GM23338 (cell line): ENCODE data around the gene ZBTB7C. TPM values are rescaled to one million over a fixed set of nuclear protein-coding genes. Genes with fewer than 3 reads are reported as not detected.

Experiments
- ATAC-seq: fragments of 200-7000 bp; cut with Tn5 transposase; 3 replicates; pipeline ENCODE4 v1.9.1; 2020
- DNase-seq: peaks from one replicate; pipeline ENCODE4 v3.0.0-alpha.2; 2015; ENCODE audit warnings: low spot score
- H2AFZ ChIP-seq: fragments of 200-600 bp; sonication (generic); 2 replicates; pipeline ENCODE4 v1.8.0; 2016; ENCODE audit warnings: antibody characterized with exemption, mild to moderate bottlenecking, moderate library complexity
- H3F3A ChIP-seq: fragments of 200-600 bp; sonication (generic); replicated peaks from 2 replicates; pipeline ENCODE4 v1.8.0; 2017; ENCODE audit warnings: antibody characterized with exemption, mixed run types, low read depth
- H3K27ac ChIP-seq: fragments of 200-600 bp; sonication (generic); 2 replicates; pipeline ENCODE4 v1.6.1; 2016; ENCODE audit warnings: low read depth
- H3K27me3 ChIP-seq: fragments of 200-600 bp; sonication (generic); 2 replicates; pipeline ENCODE4 v1.8.0; 2016; ENCODE audit warnings: mild to moderate bottlenecking, mixed run types, moderate library complexity; ENCODE audit not compliant: insufficient read depth
- H3K36me3 ChIP-seq: fragments of 200-600 bp; sonication (generic); 2 replicates; pipeline ENCODE4 v1.8.0; 2016; ENCODE audit warnings: mild to moderate bottlenecking; ENCODE audit not compliant: insufficient read depth
- H3K4me1 ChIP-seq: fragments of 200-600 bp; sonication (generic); 2 replicates; pipeline ENCODE4 v1.8.0; 2016; ENCODE audit warnings: mild to moderate bottlenecking, moderate library complexity; ENCODE audit not compliant: insufficient read depth
- H3K4me2 ChIP-seq: fragments of 200-600 bp; sonication (generic); 2 replicates; pipeline ENCODE4 v1.7.1; 2017; ENCODE audit warnings: mixed run types
- H3K4me3 ChIP-seq: fragments of 200-600 bp; sonication (generic); 2 replicates; pipeline ENCODE4 v1.6.1; 2016; ENCODE audit warnings: mixed run types
- H3K79me2 ChIP-seq: fragments of 200-600 bp; sonication (generic); replicated peaks from 2 replicates; pipeline ENCODE4 v1.8.0; 2017; ENCODE audit warnings: mild to moderate bottlenecking; ENCODE audit not compliant: insufficient read depth
- H3K9me2 ChIP-seq: fragments of 200-600 bp; sonication (generic); 2 replicates; pipeline ENCODE4 v1.8.0; 2017; ENCODE audit not compliant: insufficient read depth
- H4K20me1 ChIP-seq: fragments of 200-600 bp; sonication (generic); replicated peaks from 2 replicates; pipeline ENCODE4 v1.8.0; 2017; ENCODE audit warnings: mild to moderate bottlenecking; ENCODE audit not compliant: insufficient read depth
- H3K27ac Mint-ChIP-seq: 2 replicates; pipeline ENCODE4 v1.8.0; 2020; ENCODE audit warnings: inconsistent platforms, mild to moderate bottlenecking, moderate library complexity, mixed read lengths
- H3K27me3 Mint-ChIP-seq: 3 replicates; pipeline ENCODE4 v1.8.0; 2022; ENCODE audit warnings: low read depth, mild to moderate bottlenecking, moderate library complexity, mixed read lengths, inconsistent platforms; ENCODE audit not compliant: insufficient read depth, poor library complexity
- H3K36me3 Mint-ChIP-seq: 3 replicates; pipeline ENCODE4 v1.8.0; 2021; ENCODE audit warnings: low read depth, mild to moderate bottlenecking, inconsistent platforms, moderate library complexity, mixed read lengths
- H3K4me1 Mint-ChIP-seq: 3 replicates; pipeline ENCODE4 v1.8.0; 2020; ENCODE audit warnings: mild to moderate bottlenecking, inconsistent platforms, mixed read lengths
- H3K4me3 Mint-ChIP-seq: 3 replicates; pipeline ENCODE4 v1.8.0; 2021; ENCODE audit warnings: moderate library complexity, mild to moderate bottlenecking, inconsistent platforms, mixed read lengths
- H3K9me3 Mint-ChIP-seq: 3 replicates; pipeline ENCODE4 v1.8.0; 2020; ENCODE audit warnings: moderate library complexity, mild to moderate bottlenecking, inconsistent platforms, mixed read lengths
- CTCF ChIP-seq, 2 experiments: fragments of 200-600 bp in 1 of 2; sonication (generic) in 1 of 2; conservative IDR thresholded peaks; 2 replicates each; pipeline versions ENCODE4 v1.5.1 to v1.6.1; 2016 to 2017; ENCODE audit warnings: antibody characterized with exemption in 2 of 2, low read depth in 2 of 2, mild to moderate bottlenecking in 2 of 2, moderate library complexity in 1 of 2
- ETS1 ChIP-seq: IDR thresholded peaks from 2 replicates; pipeline ENCODE4 v1.6.1; 2016; ENCODE audit warnings: antibody characterized with exemption
- EZH2 ChIP-seq: fragments of 200-600 bp; sonication (generic); IDR thresholded peaks from one replicate; pipeline ENCODE4 v1.8.0; 2017; ENCODE audit warnings: antibody characterized with exemption, mild to moderate bottlenecking, low read depth; ENCODE audit not compliant: unreplicated experiment
- EZH2phosphoT487 ChIP-seq: fragments of 200-600 bp; sonication (generic); IDR thresholded peaks from one replicate; pipeline ENCODE4 v1.8.1; 2018; ENCODE audit warnings: antibody characterized with exemption; ENCODE audit not compliant: unreplicated experiment
- JUNB ChIP-seq: IDR thresholded peaks from one replicate; pipeline ENCODE4 v1.6.1; 2016; ENCODE audit warnings: antibody characterized with exemption; ENCODE audit not compliant: unreplicated experiment
- NANOG ChIP-seq: IDR thresholded peaks from 2 replicates; pipeline ENCODE4 v1.6.1; 2016; ENCODE audit warnings: antibody characterized with exemption, borderline replicate concordance
- POLR2AphosphoS5 ChIP-seq: IDR thresholded peaks from 2 replicates; pipeline ENCODE4 v1.6.1; 2016; ENCODE audit warnings: antibody characterized with exemption, low read depth
- REST ChIP-seq: IDR thresholded peaks from one replicate; pipeline ENCODE4 v1.6.1; 2018; ENCODE audit warnings: antibody characterized with exemption; ENCODE audit not compliant: unreplicated experiment
- STAT1 ChIP-seq: IDR thresholded peaks from one replicate; pipeline ENCODE4 v1.6.1; 2016; ENCODE audit warnings: antibody characterized with exemption; ENCODE audit not compliant: unreplicated experiment
- ZNF114 ChIP-seq: fragments of 250-450 bp; sonication (Bioruptor Pico); IDR thresholded peaks from 2 replicates; pipeline ENCODE4 v1.5.0; 2020; ENCODE audit warnings: mild to moderate bottlenecking, moderate library complexity
- ZNF331 ChIP-seq: fragments of 250-450 bp; sonication (Bioruptor Pico); IDR thresholded peaks from 2 replicates; pipeline ENCODE4 v1.5.0; 2020; ENCODE audit warnings: low read depth, mild to moderate bottlenecking, moderate library complexity
- polyA plus RNA-seq: library from polyadenylated mRNA; unstranded; fragments of >200 nt; fragmentation: Nextera tagmentation; extraction: Ambion mirVana; gene quantifications from 2 replicates; pipeline ENCODE4 v1.2.1, GENCODE V29; 2016
- total RNA-seq: library from RNA; depleted of rRNA; stranded (reverse); fragments of >200 nt; shearing (Covaris generic); gene quantifications from 2 replicates; pipeline ENCODE4 v1.2.3, GENCODE V29; 2014

Gene ZBTB7C
- total and polyA plus RNA-seq, 2 experiments from 2014 or later, result 0.03 to 0.14 TPM

DNA sequence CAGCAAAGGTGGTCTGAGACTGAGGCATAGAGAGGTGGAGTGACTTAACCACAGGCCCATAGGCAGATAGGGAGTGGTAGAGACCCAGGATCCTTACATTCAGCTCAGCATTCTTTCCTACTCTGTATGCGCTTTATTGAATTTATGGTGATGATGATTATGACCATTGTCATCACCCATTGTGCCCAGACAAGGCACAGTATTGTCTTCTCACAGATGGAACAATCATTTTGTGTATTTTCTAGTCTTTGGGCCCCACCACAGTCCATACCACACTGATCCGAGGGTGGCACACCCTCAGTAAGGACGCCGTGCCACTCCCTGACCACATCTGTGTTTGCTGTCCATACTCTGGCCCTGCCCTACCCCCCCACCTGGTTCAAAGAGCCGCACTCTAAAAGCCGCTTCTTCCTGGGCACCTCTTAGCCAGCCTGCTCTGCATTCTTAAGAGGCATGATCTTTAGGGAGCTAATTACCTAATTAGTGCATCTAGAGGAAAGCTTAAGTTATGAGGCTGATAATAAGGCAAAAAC is 299.2 kb downstream of the ZBTB7C start:
- Histone ChIP-seq H3K27ac (no peak overlapping the region), H3K4me3 (no peak overlapping the region), H3F3A (no peaks in the 10 kb centered on the region), H3K36me3 (no peaks in the 10 kb centered on the region), H4K20me1 (no peaks in the 10 kb centered on the region), H3K27me3 (no peaks in the 10 kb centered on the region), H3K4me1 (peaks cover 22% of the 10 kb centered on the region), H3K4me2 (peak overlapping the region; percentile 65), H2AFZ (peak overlapping the region; percentile 59), H3K9me2 (no peaks in the 10 kb centered on the region), H3K79me2 (no peaks in the 10 kb centered on the region)
- no peaks in the 10 kb centered on the region for H3K9me3 Mint-ChIP-seq
- H3K27ac Mint-ChIP-seq, result no peak overlapping the region
- ATAC-seq (peak; percentile 23; the same call in 2 of the 3 replicates), DNase-seq (no peak)
- H3K27me3 Mint-ChIP-seq, result peaks cover 5% of the 10 kb centered on the region
- H3K36me3 Mint-ChIP-seq, result no peaks in the 10 kb centered on the region
- TF ChIP-seq ZNF114 (CRISPR knock-in tag), result no peak
- TF ChIP-seq EZH2phosphoT487, result no peak
- TF ChIP-seq NANOG, result no peak
- no peak for TF ChIP-seq STAT1
- TF ChIP-seq JUNB, result no peak
- no peak for TF ChIP-seq ZNF331 (CRISPR knock-in tag)
- TF ChIP-seq REST, result no peak
- no peak for TF ChIP-seq EZH2
- no peak overlapping the region for H3K4me3 Mint-ChIP-seq
- H3K4me1 Mint-ChIP-seq, result peaks cover 43% of the 10 kb centered on the region

DNA sequence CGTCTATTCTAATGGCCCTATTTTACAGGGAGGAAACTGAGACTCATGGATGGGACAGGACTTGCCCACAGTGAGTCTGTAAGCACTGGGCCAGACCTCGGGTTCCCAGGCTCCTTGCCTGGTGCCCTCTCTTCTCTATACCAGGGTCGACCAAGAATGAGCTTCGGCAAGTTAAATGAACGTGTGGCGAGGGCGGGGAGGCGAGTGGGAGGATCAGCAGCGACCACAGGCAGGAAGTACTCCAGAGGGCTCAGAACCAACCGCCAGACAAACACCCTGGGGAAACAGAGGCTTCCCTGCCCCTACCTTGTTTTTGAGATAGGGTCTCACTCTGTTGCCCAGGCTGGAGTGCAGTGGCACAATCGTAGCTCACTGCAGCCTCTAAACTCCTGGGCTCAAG is 301.0 kb downstream of the ZBTB7C start:
- no peaks in the 10 kb centered on the region for H3K9me3 Mint-ChIP-seq
- peaks cover 11% of the 10 kb centered on the region for H3K27me3 Mint-ChIP-seq
- peaks cover 43% of the 10 kb centered on the region for H3K4me1 Mint-ChIP-seq
- TF ChIP-seq ETS1, result no peak
- TF ChIP-seq EZH2phosphoT487, result no peak
- TF ChIP-seq REST, result no peak
- no peak for TF ChIP-seq CTCF (conservative IDR thresholded peaks at IDR 0.05; ENCODE audit: low read depth in 2 of 2)
- no peak for TF ChIP-seq STAT1
- no peak for TF ChIP-seq ZNF114 (CRISPR knock-in tag)
- TF ChIP-seq JUNB, result no peak
- TF ChIP-seq POLR2AphosphoS5, result no peak

More for the DNA sequence above, 301.0 kb downstream of the ZBTB7C start:
- Histone ChIP-seq H3K4me2 (no peak overlapping the region), H3K27ac (no peak overlapping the region), H3K36me3 (no peaks in the 10 kb centered on the region), H3K27me3 (no peaks in the 10 kb centered on the region), H3K9me2 (no peaks in the 10 kb centered on the region), H3K4me1 (peaks cover 22% of the 10 kb centered on the region), H3K79me2 (no peaks in the 10 kb centered on the region), H4K20me1 (no peaks in the 10 kb centered on the region), H3F3A (no peaks in the 10 kb centered on the region), H2AFZ (no peak overlapping the region), H3K4me3 (no peak overlapping the region)
- DNase-seq (no peak), ATAC-seq (no peak)
- H3K27ac Mint-ChIP-seq, result no peak overlapping the region
- H3K4me3 Mint-ChIP-seq, result no peak overlapping the region
- H3K36me3 Mint-ChIP-seq, result no peaks in the 10 kb centered on the region
